ENCODE results near the gene FAM193A. TPM values are rescaled to one million over a fixed set of nuclear protein-coding genes. Genes with fewer than 3 reads are reported as not detected.

FAM193A gene, protein sequence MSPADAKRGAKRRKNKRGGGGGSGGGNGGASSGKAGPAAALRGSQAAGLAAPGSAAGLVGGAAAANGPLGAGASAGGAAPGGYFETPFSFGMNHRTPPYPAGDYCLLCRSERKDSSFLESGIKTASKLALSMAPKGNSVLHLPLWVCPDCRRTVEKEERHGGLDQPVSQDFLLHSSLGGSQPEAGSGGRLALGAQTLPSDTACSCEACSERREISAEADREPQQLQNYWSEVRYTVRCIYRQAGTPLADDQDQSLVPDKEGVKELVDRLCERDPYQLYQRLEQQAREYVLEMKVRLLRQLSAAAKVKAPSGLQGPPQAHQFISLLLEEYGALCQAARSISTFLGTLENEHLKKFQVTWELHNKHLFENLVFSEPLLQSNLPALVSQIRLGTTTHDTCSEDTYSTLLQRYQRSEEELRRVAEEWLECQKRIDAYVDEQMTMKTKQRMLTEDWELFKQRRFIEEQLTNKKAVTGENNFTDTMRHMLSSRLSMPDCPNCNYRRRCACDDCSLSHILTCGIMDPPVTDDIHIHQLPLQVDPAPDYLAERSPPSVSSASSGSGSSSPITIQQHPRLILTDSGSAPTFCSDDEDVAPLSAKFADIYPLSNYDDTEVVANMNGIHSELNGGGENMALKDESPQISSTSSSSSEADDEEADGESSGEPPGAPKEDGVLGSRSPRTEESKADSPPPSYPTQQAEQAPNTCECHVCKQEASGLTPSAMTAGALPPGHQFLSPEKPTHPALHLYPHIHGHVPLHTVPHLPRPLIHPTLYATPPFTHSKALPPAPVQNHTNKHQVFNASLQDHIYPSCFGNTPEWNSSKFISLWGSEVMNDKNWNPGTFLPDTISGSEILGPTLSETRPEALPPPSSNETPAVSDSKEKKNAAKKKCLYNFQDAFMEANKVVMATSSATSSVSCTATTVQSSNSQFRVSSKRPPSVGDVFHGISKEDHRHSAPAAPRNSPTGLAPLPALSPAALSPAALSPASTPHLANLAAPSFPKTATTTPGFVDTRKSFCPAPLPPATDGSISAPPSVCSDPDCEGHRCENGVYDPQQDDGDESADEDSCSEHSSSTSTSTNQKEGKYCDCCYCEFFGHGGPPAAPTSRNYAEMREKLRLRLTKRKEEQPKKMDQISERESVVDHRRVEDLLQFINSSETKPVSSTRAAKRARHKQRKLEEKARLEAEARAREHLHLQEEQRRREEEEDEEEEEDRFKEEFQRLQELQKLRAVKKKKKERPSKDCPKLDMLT (N-terminal part only)
- total RNA-seq (2022; extraction: Qiagen RNA extraction): 8.2 to 9.1 TPM (median 8.9 TPM) in 5 replicates

DNA sequence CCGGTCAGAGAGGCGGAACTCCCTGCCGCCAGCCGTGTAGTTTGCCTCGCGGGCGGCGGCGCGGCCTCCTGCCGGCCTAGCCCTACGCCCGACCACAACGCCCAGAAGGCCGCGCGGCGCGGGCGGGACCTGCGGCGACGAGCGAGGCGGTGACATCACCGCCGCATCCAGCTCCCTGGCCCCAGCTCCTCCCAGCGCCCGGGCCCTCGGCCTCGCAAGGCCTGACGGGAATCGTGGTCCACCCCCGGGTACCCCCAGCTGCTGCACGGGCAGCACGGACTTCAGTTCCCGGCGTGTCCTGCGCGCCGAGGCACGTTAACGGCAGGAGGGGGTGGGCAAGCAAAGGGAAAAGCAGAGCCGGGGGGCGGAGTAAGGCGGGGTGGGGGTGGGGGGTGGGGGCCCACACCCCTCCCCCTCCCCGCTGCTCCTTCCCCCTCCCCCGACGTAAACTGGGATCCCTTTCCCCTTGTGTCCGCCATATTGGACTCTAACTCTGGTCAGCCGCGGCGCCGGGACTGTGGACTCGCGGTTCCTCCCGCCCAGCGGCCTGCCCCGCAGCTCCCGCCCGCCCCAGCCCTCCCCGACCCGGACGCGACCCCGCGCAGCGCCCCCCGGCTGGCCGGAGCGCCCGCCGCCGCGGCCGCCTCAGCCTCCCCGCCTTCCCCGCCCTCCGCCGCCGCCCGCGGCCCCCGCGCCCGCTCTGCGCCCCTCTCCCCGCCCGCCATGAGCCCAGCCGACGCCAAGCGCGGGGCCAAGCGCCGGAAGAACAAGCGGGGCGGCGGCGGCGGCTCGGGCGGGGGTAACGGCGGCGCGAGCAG lies at the start of gene FAM193A:
FAM193A (plus strand) TSS at position 455 of the 818 bp plus-strand sequence; CDS start at position 724, 269 bp downstream.

DNA sequence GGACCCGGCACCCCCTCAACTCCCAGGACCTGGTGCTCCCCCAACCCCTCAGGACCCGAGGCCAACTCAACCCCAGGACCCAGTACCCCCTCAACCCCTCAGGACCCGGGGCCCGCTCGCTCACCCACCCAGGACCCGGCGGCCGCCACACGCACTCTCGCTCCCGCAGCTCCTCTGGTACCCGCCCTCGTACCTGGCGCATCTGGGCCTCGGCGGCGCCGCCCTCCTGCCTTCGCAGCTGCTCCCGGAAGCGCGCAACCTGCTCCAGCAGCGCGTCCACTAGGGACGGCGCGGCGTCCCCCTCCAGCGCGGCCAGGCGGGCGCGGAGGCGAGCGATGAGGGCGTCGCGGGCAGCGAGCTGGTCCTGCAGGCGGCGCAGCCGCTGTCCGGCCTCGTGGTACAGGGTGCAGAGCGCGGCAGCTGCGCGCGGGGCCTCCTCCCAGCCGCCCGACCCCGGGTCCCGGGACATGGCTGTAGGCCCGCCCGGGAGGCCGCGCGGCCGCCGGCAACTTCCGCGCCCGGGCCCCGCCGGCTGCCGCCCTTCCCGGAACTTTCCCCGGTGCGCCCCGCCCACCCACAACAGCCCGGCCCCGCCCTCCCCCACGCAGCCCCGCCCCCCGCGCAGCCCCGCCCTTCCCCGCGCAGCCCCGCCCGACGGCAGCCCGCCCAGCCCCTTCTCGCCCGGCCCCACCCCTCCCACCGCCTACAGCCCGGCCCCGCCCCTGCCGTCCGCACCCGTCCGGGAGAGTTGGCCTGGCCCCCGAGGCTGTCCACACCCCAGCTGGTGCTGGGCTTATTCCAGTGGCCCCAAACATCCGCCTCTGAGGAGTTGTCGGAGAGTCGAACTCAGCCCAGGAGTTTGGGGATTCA lies 219.6 kb downstream of the FAM193A start, which contains the start of gene TNIP2:
TNIP2 (minus strand) TSS at position 516 of the 870 bp plus-strand sequence; CDS start at position 469, 47 bp downstream.

Other genes with a start within 250 kb of the FAM193A start
- 1.9 to 2.7 TPM (median 2.4 TPM) in 5 replicates for gene ZFYVE28, start 118.0 kb upstream of the FAM193A start, total RNA-seq (2022; extraction: Qiagen RNA extraction)
- 0.05 to 0.35 TPM (median 0.06 TPM) in 5 replicates for gene CFAP99, start 117.7 kb upstream of the FAM193A start, total RNA-seq (2022; extraction: Qiagen RNA extraction)
- gene RNF4, start 67.5 kb upstream of the FAM193A start, total RNA-seq (2022; extraction: Qiagen RNA extraction): 57.3 to 81.9 TPM (median 62.5 TPM) in 5 replicates
- gene TNIP2, start 219.7 kb downstream of the FAM193A start, total RNA-seq (2022; extraction: Qiagen RNA extraction): 32.1 to 45.2 TPM (median 42.1 TPM) in 5 replicates

Data from A549 treated with CORT108297 at 1 μM for 4 hours (cell line).